Activated CD4-positive, alpha-beta T cell treated with anti-CD3 and anti-CD28 coated beads, Interleukin-2, amount 50 U/mL, for 48 hours (primary cell): ENCODE measurements around the gene DIP2B.
"Not testable (repeated sequence)": the region's sequence is repeated elsewhere in the genome, so short reads cannot be mapped to it uniquely, and the experiment has no call there.

Source experiments
- DNase-seq, 2 experiments: peaks; one replicate each; pipeline ENCODE4 v3.0.0-alpha.2; 2020

The DIP2B gene

GRCh38 chr12:50519353-50519752 lies 14.6 kb downstream of the DIP2B start:
- no peak for DNase-seq

DNA sequence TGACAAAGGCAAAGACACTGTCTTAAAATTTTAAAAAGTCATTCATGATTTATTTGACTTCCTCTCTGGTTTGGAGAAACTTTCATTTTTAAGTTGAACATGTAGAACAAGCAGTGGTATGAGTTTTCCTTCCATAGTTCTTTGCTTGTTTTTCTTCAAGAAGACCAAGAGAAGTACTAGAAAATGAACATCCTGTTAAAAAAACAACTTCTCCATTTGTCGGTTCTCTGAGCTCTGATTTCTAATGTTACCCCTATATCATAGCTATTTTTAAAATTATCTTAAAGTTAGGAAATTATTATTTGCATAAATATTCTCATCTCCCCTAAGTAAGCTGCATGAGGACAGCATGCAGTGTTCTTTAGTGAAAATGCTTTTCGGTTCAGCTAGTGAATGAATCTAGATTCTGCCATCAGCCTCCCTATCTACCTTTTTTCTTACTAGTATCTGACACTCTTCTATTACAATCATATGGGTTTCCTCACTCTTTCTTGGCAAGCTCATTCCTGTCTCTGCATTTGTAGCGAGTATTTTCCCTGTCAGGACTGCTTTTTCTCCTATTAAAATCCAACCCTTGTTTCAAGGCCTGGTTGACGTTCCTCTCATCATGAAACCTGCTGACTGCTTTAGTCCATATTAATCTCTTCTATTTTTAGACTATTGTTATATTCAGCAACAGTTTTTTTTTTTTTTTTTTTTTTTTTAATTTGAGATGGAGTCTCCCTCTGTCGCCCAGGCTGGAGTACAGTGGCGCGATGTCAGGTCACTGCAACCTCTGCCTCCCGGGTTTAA lies 15.8 kb downstream of the DIP2B start:
- no peak for DNase-seq

- DNase-seq: not testable (repeated sequence)
Observed at GRCh38 chr12:50521781-50522180, 17.0 kb downstream of the DIP2B start.

DNA sequence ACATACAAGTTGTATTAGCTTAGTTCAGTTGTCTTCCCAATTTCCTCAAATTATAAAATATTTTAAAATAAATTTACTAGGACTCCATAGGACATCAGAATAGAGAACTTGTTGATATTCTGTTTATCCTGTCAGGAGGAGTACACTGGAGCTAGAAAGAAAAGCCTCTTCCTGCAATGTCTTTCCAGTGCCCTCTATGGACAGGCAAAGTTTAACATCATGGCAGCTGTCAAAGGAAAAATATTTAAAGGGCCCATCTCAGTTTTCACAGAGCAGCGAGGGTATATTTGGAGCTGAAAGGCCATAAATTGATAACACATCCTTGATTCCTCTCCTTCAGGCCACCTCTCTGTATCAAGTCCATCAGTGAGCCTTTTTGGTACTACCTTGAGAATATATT lies 19.0 kb downstream of the DIP2B start:
- DNase-seq: no peak

DNA sequence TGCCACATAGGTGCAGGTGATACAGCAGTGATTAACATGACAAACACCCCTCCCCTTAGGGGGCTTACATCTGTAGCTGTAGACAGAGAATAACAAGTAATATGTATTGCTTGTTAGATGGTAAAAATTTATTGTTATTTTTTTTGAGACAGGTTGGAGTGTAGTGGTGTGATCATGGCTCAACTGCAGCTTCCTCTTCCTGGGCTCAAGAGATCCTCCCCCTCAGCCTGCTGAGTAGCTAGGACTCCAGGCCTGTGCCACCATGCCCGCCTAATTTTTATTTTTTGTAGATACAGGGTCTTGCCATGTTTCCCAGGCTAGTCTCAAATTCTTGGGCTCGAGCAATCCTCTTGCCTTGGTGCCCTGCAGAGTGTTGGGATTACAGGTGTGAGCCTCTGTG lies 19.8 kb downstream of the DIP2B start:
- no peak for DNase-seq

- no peak for DNase-seq
Observed at GRCh38 chr12:50525422-50525821, 20.6 kb downstream of the DIP2B start.

DNA sequence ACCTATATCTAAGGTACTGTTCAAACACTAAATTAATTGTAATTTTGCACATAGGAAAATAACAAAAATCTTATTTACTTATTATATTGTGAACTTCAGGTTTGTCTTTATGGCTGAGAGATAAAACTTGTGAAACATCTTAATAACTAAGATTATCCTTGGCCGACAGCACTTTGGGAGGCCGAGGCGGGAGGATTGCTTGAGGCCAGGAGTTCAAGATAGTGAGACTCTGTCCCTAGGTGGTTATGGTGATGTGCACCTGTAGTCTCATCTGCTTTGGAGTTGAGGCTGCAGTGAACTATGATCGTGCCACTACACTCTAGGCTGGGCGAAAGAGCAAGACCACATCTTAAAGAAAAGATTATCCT lies 22.6 kb downstream of the DIP2B start:
- no peak for DNase-seq

- no peak for DNase-seq
Observed at GRCh38 chr12:50528800-50529199, 24.0 kb downstream of the DIP2B start.

GRCh38 chr12:50529345-50529744 lies 24.6 kb downstream of the DIP2B start:
- DNase-seq: no peak

DNA sequence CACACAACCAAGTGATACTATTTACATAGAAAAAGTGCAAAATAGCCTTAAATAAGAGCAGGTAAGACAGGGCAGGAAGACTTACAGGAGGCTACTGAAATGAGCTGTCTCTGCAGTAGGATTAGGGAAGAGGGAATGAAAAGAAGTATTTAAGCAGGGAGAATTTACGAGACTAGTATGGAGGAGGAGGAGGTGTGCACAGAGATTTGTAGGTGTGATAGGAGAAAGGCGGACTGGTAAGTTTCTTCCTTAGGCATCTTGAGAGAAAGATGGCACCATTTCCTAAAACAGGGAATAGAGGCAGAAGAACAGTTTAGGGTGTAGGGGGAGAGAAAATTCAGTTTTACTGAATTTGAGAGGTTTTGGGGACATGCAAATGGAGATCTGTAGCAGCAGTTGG lies 25.7 kb downstream of the DIP2B start:
- no peak for DNase-seq

- no peak for DNase-seq
Observed at GRCh38 chr12:50533203-50533584, 28.4 kb downstream of the DIP2B start.

GRCh38 chr12:50533971-50534370 lies 29.2 kb downstream of the DIP2B start:
- DNase-seq: no peak

DNA sequence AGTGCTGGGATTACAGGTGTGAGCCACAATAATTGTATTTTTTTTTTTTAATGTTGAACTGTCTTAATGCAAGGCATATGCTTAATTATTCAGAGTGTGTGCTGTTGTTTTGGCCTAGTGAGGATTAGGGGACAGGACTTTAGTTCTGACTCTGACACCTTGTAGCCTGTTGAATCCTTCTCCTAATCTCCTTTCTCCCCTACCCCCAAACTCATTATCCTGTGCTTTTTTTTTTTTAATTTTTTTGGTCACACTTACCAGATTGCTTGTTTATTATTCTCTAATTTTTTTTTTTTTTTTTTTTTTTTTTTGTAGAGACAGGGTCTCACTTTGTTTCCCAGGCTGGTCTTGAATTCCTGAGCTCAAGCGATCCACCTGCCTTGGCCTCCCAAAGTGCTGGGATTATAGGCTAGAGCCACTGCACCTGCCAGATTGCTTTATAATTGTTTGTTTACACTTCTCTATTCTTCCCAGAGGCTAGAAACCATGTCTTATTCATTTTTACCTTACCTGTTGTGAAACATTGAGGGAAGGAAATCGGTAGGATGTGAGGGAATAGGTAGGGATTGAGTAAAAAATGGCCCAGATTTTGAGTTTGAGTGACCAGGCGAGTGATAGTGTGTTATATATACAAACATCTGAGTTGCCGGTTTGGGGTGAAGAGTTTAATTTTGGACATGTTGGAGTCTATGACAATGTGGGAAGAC lies 32.2 kb downstream of the DIP2B start:
- no peak for DNase-seq

GRCh38 chr12:50537538-50537919 lies 32.7 kb downstream of the DIP2B start:
- DNase-seq: no peak

DNA sequence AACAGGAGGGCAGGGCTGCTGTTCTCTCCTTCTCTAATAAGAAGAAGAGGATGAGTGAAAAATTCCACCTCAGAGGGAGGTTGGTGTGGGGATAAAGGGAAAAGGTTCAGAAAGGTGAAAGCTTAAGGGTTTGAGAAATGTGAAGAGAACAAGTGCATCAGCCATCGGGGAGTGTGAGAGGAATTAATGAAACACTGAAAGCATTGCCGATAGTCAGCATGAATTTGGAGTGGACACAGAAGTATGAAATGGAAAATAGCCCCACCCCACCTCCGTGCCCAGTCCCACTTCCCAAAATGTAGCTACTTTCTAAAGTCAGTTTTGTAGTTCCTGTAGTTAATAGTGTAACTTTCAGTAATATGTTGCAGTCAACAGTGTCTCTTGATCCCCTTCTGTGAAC lies 33.4 kb downstream of the DIP2B start:
- DNase-seq: no peak

DNA sequence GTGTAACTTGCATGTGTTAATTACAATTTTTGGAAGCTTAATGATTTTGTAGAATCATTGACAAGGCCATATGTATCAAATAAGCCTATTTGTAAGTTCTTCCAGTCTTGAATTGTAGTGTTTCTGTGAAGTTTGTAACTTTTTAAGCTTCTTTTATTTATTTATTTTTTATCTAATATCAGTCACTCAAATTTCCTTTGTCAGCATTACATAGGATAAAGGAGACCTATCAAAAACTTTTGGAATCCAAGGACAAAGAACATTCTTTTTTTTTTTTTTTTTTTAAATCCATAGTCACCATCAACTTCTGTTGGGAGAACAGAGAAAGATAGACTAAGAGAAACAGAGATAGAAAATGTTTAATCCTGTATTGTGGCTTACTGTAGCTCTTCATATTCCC lies 36.4 kb downstream of the DIP2B start:
- DNase-seq: no peak

- no peak for DNase-seq
Observed at GRCh38 chr12:50542448-50542847, 37.7 kb downstream of the DIP2B start.

GRCh38 chr12:50543188-50543587 lies 38.4 kb downstream of the DIP2B start:
- DNase-seq: not testable (repeated sequence)

DNA sequence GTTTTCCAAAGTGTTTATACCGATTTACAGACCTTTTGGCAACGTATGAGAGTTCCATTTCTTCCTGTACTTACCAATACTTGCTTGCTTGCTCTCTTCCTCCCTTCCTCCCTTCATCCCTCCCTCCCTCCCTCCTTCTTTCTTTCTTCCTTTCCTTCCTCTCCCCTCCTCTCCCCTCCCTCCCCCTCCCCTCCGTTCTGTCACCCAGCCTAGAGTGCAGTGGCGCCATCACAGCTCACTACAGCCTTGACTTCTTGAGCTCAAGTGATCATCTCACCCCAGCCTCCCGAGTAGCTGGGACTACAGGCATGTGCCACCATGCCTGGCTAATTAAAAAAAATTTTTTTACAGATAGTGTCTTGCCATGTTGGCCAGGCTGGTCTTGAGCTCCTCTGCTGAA lies 40.4 kb downstream of the DIP2B start:
- no peak for DNase-seq

DNA sequence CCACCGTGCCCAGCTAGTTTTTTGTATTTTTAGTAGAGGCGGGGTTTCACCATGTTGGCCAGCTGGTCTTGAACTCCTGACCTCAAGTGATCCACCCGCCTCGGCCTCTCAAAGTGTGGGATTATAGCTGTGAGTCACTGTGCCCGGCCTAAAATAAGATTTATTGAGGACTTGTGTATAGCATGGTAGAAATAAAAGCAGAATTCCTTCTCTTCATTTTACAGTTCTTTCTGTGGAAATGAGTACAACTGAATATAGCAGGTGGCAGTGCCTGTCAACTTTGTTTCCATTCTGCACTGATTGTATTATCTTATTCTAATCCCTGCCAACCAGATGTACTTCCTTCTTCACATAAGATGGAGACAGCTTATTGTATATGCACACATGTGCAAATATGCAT lies 41.0 kb downstream of the DIP2B start:
- no peak for DNase-seq

DNA sequence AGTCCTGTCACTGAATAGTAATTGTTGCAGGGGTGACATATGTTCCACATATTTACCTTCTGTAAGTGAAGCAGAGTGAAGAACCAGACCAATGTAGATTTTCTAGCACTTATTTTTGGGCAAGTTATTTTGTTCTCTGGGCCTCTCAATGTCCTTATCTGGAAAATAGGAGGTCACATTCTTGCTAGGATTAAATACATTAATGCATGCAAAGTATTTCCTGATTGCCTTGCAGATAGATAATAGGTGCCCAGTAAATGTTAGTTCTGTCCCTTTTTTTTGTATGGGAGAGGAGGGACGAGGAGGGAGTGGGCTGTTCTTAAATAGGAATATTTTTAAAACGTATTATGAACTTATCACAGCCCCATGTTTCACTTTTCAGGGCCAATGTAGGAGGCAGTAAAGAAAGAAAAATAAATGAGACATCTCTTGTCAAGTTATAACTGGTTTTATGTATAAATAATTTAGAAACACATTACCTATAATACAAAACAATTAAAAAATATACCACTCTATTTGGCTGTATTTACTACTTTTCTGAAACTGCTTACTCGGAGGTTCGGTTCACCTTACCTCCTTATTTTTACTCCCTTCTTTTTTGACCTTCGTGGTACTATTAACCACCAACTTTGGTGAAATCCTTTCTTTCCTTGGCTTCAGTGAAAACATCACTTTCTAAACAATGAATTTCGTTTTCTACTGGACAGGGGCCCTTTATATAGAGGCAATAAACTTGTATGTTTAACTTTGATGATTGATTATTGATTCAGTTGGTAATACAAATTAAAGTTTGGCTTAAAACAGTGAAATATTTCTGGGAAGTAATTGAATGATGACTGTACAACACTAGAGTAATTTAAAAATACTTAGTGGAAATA lies 41.9 kb downstream of the DIP2B start:
- no peak for DNase-seq

GRCh38 chr12:50547742-50548141 lies 43.0 kb downstream of the DIP2B start:
- DNase-seq: no peak

GRCh38 chr12:50549885-50550284 lies 45.1 kb downstream of the DIP2B start:
- no peak for DNase-seq
